Endodermal cell (in vitro differentiated cells): ENCODE results near the gene MAFB. TPM values are rescaled to one million over a fixed set of nuclear protein-coding genes. Genes with fewer than 3 reads are reported as not detected.

Experiments
- DNase-seq: peaks from one replicate; pipeline ENCODE4 v3.0.0-alpha.2; 2017
- H3K27ac ChIP-seq: 2 replicates; pipeline ENCODE4 v1.5.1; 2013; ENCODE audit warnings: mild to moderate bottlenecking, low read depth, low read length, moderate library complexity
- H3K27me3 ChIP-seq: 2 replicates; pipeline ENCODE4 v1.6.1; 2013; ENCODE audit warnings: mild to moderate bottlenecking, low read length, moderate library complexity; ENCODE audit not compliant: insufficient read depth, control insufficient read depth, poor library complexity, severe bottlenecking
- H3K36me3 ChIP-seq: 2 replicates; pipeline ENCODE4 v1.7.0; 2013; ENCODE audit warnings: mild to moderate bottlenecking, low read length, moderate library complexity; ENCODE audit not compliant: control insufficient read depth, insufficient read depth
- H3K4me1 ChIP-seq: one replicate; pipeline ENCODE4 v1.7.0; 2013; ENCODE audit warnings: low read length; ENCODE audit not compliant: control insufficient read depth, insufficient read depth
- H3K4me3 ChIP-seq: 2 replicates; pipeline ENCODE4 v1.5.1; 2013; ENCODE audit warnings: mild to moderate bottlenecking, low read length, moderate library complexity
- H3K9ac ChIP-seq: 2 replicates; pipeline ENCODE4 v1.6.1; 2013; ENCODE audit warnings: mild to moderate bottlenecking, low read length, moderate library complexity; ENCODE audit not compliant: poor library complexity, severe bottlenecking; ENCODE audit errors: extremely low read depth
- H3K9me3 ChIP-seq: 2 replicates; pipeline ENCODE4 v1.6.1; 2013; ENCODE audit warnings: mild to moderate bottlenecking, low read length, moderate library complexity; ENCODE audit not compliant: control insufficient read depth
- H3K27ac Mint-ChIP-seq: 2 replicates; pipeline ENCODE4 v1.8.0; 2020; ENCODE audit warnings: mixed read lengths
- H3K27me3 Mint-ChIP-seq: 2 replicates; pipeline ENCODE4 v1.8.0; 2021; ENCODE audit warnings: mild to moderate bottlenecking, mixed read lengths; ENCODE audit not compliant: insufficient read depth
- H3K36me3 Mint-ChIP-seq: 2 replicates; pipeline ENCODE4 v1.8.0; 2020; ENCODE audit warnings: low read depth, mixed read lengths
- H3K4me1 Mint-ChIP-seq: 2 replicates; pipeline ENCODE4 v1.8.0; 2020; ENCODE audit warnings: mixed read lengths
- H3K4me3 Mint-ChIP-seq: 2 replicates; pipeline ENCODE4 v1.8.0; 2020; ENCODE audit warnings: mild to moderate bottlenecking, moderate library complexity, mixed read lengths
- H3K9me3 Mint-ChIP-seq: 2 replicates; pipeline ENCODE4 v1.8.0; 2020; ENCODE audit warnings: mild to moderate bottlenecking, mixed read lengths
- WGBS, 2 experiments: methylation state at CpG; one replicate each; pipeline versions ENCODE4 v1.1.5 to v1.1.7; 2013; ENCODE audit warnings: missing lambda C conversion rate in 2 of 2, mixed read lengths in 1 of 2; ENCODE audit not compliant: insufficient coverage in 1 of 2, insufficient read length in 1 of 2; 5-methylcytosine and 5-hydroxymethylcytosine counted together
- total RNA-seq, 2 donors: library from RNA; stranded (reverse); fragmentation: NEBNext Ultra II Directional in 1 of 2; extraction: Animal tissue kit (Norgen Biotek cat#: 25700) in 1 of 2; gene quantifications; 2 replicates in 1 of 2; 3 replicates in 1 of 2; pipeline ENCODE4 v1.2.1, GENCODE V29; 2021
- TF ChIP-seq, protein P1 (sequence below): fragments of 200-600 bp; sonication (generic); conservative IDR thresholded peaks from 2 replicates; pipeline ENCODE4 v1.5.0; 2021; ENCODE audit warnings: antibody characterized with exemption, mild to moderate bottlenecking

Gene MAFB
- total RNA-seq, 2 donors from 2014 or later, result 0.90 to 1.5 TPM

GRCh38 chr20:40677343-40677924 lies 11.6 kb downstream of the MAFB start:
- H3K9ac ChIP-seq, result no peak overlapping the region
- Mint-ChIP-seq H3K27me3 (peaks cover 71% of the 10 kb centered on the region), H3K4me3 (no peak overlapping the region), H3K27ac (no peak overlapping the region), H3K36me3 (no peaks in the 10 kb centered on the region), H3K9me3 (no peaks in the 10 kb centered on the region), H3K4me1 (peaks cover 24% of the 10 kb centered on the region)
- H3K4me3 ChIP-seq, result no peak overlapping the region
- H3K9me3 ChIP-seq, result no peaks in the 10 kb centered on the region
- no peaks in the 10 kb centered on the region for H3K4me1 ChIP-seq
- H3K27ac ChIP-seq, result no peak overlapping the region
- peaks cover 65% of the 10 kb centered on the region for H3K27me3 ChIP-seq
- WGBS, 2 experiments, result 67 to 90% methylated on average over 1 to 4 of the region's 4 CpGs
- DNase-seq, result no peak
- H3K36me3 ChIP-seq, result no peaks in the 10 kb centered on the region
- TF ChIP-seq, protein P1, sequence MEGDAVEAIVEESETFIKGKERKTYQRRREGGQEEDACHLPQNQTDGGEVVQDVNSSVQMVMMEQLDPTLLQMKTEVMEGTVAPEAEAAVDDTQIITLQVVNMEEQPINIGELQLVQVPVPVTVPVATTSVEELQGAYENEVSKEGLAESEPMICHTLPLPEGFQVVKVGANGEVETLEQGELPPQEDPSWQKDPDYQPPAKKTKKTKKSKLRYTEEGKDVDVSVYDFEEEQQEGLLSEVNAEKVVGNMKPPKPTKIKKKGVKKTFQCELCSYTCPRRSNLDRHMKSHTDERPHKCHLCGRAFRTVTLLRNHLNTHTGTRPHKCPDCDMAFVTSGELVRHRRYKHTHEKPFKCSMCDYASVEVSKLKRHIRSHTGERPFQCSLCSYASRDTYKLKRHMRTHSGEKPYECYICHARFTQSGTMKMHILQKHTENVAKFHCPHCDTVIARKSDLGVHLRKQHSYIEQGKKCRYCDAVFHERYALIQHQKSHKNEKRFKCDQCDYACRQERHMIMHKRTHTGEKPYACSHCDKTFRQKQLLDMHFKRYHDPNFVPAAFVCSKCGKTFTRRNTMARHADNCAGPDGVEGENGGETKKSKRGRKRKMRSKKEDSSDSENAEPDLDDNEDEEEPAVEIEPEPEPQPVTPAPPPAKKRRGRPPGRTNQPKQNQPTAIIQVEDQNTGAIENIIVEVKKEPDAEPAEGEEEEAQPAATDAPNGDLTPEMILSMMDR, result no peak

DNA sequence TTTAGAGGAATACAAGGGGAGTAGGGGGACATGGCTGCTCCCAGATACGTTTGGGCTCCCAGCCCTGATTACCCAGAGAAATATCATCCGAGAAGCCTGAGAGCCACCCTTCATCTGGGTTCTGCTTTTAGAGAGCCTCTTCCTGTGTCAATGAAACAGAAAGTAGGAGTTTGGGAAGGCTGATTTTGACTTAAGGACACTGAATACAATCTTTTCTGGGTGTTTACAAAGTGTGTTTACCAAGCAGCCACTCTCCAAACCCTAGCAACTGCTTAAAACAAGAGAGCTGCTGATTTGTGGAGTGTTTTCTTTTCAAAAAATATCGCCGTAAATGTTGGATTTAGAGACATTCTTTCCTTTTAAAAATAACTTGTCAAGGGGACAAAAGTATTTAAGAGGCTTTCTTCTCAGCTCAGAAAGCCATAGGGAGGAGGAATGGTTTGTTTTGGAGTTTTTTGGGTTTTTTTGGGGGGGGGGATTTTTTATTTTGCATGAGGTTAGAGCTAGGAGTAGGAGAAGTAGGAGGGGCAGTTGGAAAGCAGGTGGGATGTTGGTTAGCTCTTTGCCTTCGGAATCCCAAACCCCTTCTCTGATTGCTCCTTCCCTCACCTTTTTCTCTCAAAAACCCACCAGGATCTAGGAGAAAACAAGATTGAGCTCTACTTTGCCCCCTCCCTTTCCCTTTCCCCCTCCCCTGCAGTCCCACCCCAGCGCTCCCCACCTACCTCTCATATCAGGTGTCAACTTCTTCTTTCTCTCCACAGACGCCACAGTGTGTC lies 12.4 kb downstream of the MAFB start:
- Histone ChIP-seq H3K27me3 (peaks cover 58% of the 10 kb centered on the region), H3K9me3 (no peaks in the 10 kb centered on the region), H3K27ac (no peak overlapping the region), H3K9ac (no peak overlapping the region), H3K4me3 (no peak overlapping the region), H3K4me1 (no peaks in the 10 kb centered on the region), H3K36me3 (no peaks in the 10 kb centered on the region)
- peaks cover 21% of the 10 kb centered on the region for H3K4me1 Mint-ChIP-seq
- H3K27me3 Mint-ChIP-seq, result peaks cover 63% of the 10 kb centered on the region
- TF ChIP-seq, protein P1, result no peak
- whole genome bisulfite sequencing, 2 experiments, result 78 to 82% methylated on average over 3 to 7 of the region's 7 CpGs
- no peaks in the 10 kb centered on the region for H3K9me3 Mint-ChIP-seq
- no peak overlapping the region for H3K27ac Mint-ChIP-seq
- H3K4me3 Mint-ChIP-seq, result no peak overlapping the region
- no peaks in the 10 kb centered on the region for H3K36me3 Mint-ChIP-seq
- DNase-seq, result no peak

- 82 to 86% methylated on average over 5 of the region's 5 CpGs for WGBS, 2 experiments
- H3K4me1 ChIP-seq, result no peaks in the 10 kb centered on the region
- no peak overlapping the region for H3K27ac ChIP-seq
- Mint-ChIP-seq H3K9me3 (no peaks in the 10 kb centered on the region), H3K27me3 (peaks cover 54% of the 10 kb centered on the region), H3K27ac (no peak overlapping the region), H3K36me3 (no peaks in the 10 kb centered on the region), H3K4me1 (peaks cover 21% of the 10 kb centered on the region), H3K4me3 (no peak overlapping the region)
- TF ChIP-seq, protein P1, result no peak
- H3K27me3 ChIP-seq, result peaks cover 48% of the 10 kb centered on the region
- H3K36me3 ChIP-seq, result no peaks in the 10 kb centered on the region
- no peak for DNase-seq
- no peak overlapping the region for H3K4me3 ChIP-seq
- H3K9me3 ChIP-seq, result no peaks in the 10 kb centered on the region
- no peak overlapping the region for H3K9ac ChIP-seq
Measured at GRCh38 chr20:40675599-40676221, 13.3 kb downstream of the MAFB start.
